Spinal cord (tissue), 10 donors: ENCODE data around the gene ARHGAP22. TPM values are rescaled to one million over a fixed set of nuclear protein-coding genes. Genes with fewer than 3 reads are reported as not detected.

Source experiments
- DNase-seq, 6 donors: peaks; one replicate each; pipeline versions ENCODE4 v3.0.0 to v3.0.0-alpha.2; 2013 to 2015; ENCODE audit warnings: low spot score in 6 of 6, low read depth in 4 of 6
- H3K27ac ChIP-seq: one replicate; pipeline ENCODE4 v1.5.1; 2013; ENCODE audit warnings: low read depth, low read length, control low read depth
- H3K27me3 ChIP-seq: one replicate; pipeline ENCODE4 v1.6.1; 2013; ENCODE audit warnings: low read length; ENCODE audit not compliant: control insufficient read depth, insufficient read depth
- H3K36me3 ChIP-seq: one replicate; pipeline ENCODE4 v1.6.1; 2013; ENCODE audit warnings: low read length; ENCODE audit not compliant: control insufficient read depth, insufficient read depth
- H3K4me1 ChIP-seq: one replicate; pipeline ENCODE4 v1.6.1; 2013; ENCODE audit warnings: low read length; ENCODE audit not compliant: control insufficient read depth, insufficient read depth
- H3K4me3 ChIP-seq: one replicate; pipeline ENCODE4 v1.5.1; 2013; ENCODE audit warnings: low read depth, low read length, control low read depth
- H3K9me3 ChIP-seq: one replicate; pipeline ENCODE4 v1.6.1; 2013; ENCODE audit warnings: low read length; ENCODE audit not compliant: control insufficient read depth, insufficient read depth
- WGBS: methylation state at CpG from one replicate; pipeline ENCODE4 v1.1.5; 2013; ENCODE audit warnings: missing lambda C conversion rate; ENCODE audit not compliant: insufficient coverage; 5-methylcytosine and 5-hydroxymethylcytosine counted together
- polyA plus RNA-seq, 2 donors: library from polyadenylated mRNA; unstranded; fragments of 120-200 nt; gene quantifications; one replicate each; pipeline ENCODE4 v1.2.1, GENCODE V29; 2013; ENCODE audit not compliant: insufficient read length in 2 of 2
- total RNA-seq, 2 donors: library from RNA; depleted of rRNA in 1 of 2; stranded (reverse); fragments of 120-200 nt in 1 of 2; fragments of >200 nt in 1 of 2; gene quantifications; one replicate each; pipeline versions ENCODE4 v1.2.3 to v1.2.4, GENCODE V29; 2013 to 2014
- donor health status: healthy.

Gene ARHGAP22
- total and polyA plus RNA-seq, 4 donors, result 6.2 to 13.2 (median 11.9) TPM

DNA sequence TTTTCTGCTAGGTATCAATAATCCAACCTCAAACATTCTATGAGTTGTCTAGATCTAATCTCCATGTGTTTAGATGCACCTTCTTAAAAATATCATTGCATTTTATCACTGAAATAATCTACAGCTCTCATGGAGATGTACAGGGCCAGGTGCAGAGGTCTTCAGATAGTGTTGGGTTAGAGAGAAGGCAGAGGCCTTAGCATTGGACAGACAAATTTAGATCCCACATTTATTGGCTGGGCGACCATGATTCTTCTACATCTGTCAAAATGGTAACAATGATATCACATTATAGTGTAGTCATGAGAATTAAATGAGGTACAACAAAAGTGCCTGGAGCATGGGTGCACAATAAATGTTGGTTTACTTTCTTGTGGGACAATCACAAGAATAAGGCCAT, 3.1 kb downstream of the ARHGAP22 start:
- Histone ChIP-seq H3K4me1 (peaks cover 45% of the 10 kb centered on the region), H3K9me3 (no peaks in the 10 kb centered on the region), H3K27ac (no peak overlapping the region), H3K36me3 (no peaks in the 10 kb centered on the region), H3K4me3 (no peak overlapping the region), H3K27me3 (peaks cover 8% of the 10 kb centered on the region)
- DNase-seq, result no peak
- no CpG with 5 or more reads among the region's 1 CpG for WGBS

DNA sequence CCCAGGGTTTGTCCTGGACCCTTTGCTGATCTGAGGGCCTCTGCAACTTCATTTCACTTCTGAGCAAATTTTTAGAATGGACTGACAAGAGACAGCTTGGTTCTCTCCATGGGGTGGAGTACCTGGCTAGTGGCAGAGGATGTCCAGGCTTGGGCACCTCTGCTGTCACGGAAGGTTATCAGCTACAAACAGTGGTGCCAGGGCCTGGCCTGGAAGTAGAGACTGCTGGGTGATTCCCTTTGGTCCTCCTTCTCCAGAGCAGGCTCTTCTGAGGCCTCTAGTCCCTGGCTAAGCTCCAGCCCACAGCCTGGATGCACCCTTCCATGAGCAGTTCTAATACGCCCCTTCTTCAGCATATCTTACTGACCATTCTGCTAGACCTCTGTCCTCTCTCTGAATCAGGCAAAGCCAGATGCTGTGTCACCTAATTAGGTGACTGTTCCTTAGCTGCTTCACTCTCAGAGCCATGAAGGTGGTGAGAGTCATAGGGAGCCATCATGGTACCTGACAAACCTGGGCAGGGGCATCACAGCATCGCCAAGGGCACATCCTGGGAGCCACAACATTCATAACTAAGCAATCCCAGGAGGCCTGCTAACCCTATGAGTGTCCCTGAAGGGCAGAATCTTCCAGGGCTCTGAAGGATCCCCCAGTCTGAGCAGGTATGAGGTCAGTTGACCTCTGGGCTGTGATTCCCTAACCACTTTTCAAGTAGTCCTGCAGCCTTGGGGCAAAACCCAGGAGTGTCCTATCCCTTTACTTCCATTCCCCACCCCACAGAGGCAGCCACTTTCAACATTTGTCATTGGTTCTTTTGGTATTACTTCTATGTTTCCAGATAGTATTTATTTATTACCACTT, 4.0 kb downstream of the ARHGAP22 start:
- no peak overlapping the region for H3K27ac ChIP-seq
- DNase-seq, result no peak

DNA sequence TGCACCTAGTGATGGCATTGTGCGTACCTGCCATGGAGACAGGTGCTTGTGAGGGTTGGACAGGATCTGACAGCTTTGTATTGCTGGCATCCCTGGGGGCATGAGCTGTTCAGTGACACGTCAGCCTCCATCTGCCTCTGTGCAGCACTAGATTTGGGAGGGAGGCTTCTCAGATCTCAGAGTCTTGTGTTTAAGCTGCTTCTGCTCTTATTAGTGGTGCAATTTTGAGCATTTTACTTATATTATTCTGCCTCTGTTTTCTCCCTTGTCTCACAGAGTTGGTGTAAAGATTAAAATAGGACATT, 5.1 kb downstream of the ARHGAP22 start:
- no peaks in the 10 kb centered on the region for H3K9me3 ChIP-seq
- no peaks in the 10 kb centered on the region for H3K36me3 ChIP-seq
- WGBS, result 70% methylated on average over 2 of the region's 2 CpGs
- peaks cover 7% of the 10 kb centered on the region for H3K27me3 ChIP-seq
- no peak overlapping the region for H3K27ac ChIP-seq
- peak in 1 of 6 donors; percentile 28 for DNase-seq
- H3K4me3 ChIP-seq, result no peak overlapping the region
- peaks cover 41% of the 10 kb centered on the region for H3K4me1 ChIP-seq

More for the DNA sequence above, 4.0 kb downstream of the ARHGAP22 start:
- no peaks in the 10 kb centered on the region for H3K36me3 ChIP-seq
- H3K4me1 ChIP-seq, result peaks cover 47% of the 10 kb centered on the region
- no peaks in the 10 kb centered on the region for H3K9me3 ChIP-seq
- peaks cover 8% of the 10 kb centered on the region for H3K27me3 ChIP-seq
- whole genome bisulfite sequencing, result 100% methylated on average over 3 of the region's 3 CpGs
- no peak overlapping the region for H3K4me3 ChIP-seq

DNA sequence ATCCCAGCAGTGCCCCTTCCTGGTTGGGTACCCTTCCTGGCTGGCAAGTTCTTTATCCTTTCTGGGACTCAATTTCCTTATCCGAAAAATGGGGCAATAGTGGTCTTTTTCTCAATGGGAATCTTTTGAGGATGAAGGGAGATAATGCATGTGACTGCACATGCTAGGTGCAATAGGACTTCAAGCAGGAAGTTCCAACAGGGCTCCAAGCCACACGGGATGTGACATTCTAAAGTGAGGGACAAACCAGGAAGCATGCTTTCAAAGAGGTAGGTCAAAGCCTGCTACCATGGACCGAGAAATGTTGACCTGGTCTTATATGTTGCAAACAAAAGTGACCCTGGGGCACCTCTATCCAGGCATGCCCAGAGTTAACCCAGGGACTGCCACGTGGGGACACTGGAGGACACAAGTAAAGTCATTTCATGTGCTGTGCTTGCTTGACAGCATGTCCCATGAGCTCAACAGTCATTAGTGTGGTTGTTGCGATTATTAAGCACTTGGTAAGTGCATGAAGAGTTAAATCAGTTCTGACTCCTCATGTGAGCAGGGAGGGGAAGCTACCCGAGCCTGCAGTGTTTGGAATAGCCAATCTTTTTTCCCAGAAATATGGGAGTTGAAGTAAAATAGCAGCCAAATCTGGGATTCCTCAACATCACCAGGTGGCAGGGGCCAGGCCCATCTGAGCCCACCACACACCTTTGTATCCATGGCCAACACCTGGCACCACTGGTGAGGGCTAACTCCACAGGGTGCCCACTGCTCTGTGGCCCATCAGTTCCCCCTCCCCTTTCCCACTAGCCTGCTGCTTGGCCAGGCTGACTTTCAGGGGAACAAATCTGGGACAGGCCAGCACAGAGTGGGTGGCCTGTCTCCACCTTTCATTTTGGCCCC, 5.7 kb downstream of the ARHGAP22 start:
- Histone ChIP-seq H3K4me3 (no peak overlapping the region), H3K27ac (peak overlapping the region; percentile 29), H3K4me1 (peaks cover 35% of the 10 kb centered on the region), H3K36me3 (no peaks in the 10 kb centered on the region), H3K27me3 (peaks cover 1% of the 10 kb centered on the region), H3K9me3 (no peaks in the 10 kb centered on the region)
- 69% methylated on average over 6 of the region's 6 CpGs for WGBS
- DNase-seq, result no peak

DNA sequence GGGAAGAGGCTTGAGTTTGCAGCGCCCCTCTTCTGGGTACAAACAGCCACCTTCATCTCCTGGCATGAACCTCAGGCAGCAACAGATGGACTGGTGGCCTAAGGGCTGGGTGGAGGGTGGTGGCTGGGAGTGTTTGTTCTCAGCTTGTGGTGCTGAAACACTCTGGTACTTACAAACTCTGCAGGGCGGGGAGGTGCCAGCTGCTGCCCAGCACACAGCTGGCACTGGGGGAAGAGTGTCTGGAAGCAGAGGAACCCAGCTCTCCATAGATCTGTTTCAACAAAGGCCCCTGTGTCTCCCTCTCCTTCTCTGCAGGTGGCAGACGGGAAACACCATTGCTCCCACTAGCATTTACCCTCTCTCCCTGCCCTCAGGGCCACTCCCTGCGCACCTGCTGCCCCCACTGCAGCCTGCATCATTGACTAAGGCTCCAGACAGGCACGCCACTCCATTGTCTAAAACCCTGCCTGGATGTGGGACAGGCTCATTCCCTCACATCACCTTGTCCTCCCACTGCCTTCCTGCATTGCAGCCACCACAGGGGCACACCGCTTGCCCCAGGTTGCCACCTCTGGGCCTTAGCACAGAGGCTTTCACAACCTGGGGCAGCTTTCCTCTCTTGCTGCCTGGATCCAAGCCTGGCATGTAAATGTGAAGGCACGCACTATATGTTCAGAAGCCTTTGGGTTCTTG, 6.5 kb downstream of the ARHGAP22 start:
- WGBS, result 79% methylated on average over 6 of the region's 7 CpGs
- DNase-seq, result peak in 2 of 6 donors; percentile 45 to 61
- H3K36me3 ChIP-seq, result no peaks in the 10 kb centered on the region
- H3K27me3 ChIP-seq, result no peaks in the 10 kb centered on the region
- H3K4me1 ChIP-seq, result peaks cover 29% of the 10 kb centered on the region
- peak overlapping the region; percentile 29 for H3K27ac ChIP-seq
- H3K4me3 ChIP-seq, result no peak overlapping the region
- H3K9me3 ChIP-seq, result no peaks in the 10 kb centered on the region

DNA sequence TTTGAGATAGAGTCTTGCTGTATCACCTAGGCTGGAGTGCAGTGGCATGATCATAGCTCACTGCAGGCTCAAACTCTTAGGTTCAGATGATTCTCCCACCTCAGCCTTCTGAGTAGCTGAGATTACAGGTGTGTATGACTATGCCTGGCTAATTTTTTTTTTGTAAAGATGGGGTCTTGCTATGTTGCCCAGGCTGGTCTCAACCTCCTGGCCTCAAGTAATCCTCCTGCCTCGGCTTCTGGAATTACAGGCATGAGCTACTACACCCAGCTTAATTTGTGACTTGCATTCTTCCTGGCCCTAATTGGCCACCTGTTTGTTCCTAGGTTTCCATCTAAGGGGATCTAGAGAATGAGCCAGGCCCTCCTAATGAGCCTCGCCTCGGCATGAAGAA, 9.3 kb downstream of the ARHGAP22 start:
- DNase-seq, result no peak
- H3K27ac ChIP-seq, result no peak overlapping the region
- H3K4me3 ChIP-seq, result no peak overlapping the region
- whole genome bisulfite sequencing, result no CpG with 5 or more reads among the region's 3 CpGs
- H3K9me3 ChIP-seq, result no peaks in the 10 kb centered on the region
- H3K4me1 ChIP-seq, result peaks cover 29% of the 10 kb centered on the region
- H3K27me3 ChIP-seq, result no peaks in the 10 kb centered on the region
- H3K36me3 ChIP-seq, result no peaks in the 10 kb centered on the region

DNA sequence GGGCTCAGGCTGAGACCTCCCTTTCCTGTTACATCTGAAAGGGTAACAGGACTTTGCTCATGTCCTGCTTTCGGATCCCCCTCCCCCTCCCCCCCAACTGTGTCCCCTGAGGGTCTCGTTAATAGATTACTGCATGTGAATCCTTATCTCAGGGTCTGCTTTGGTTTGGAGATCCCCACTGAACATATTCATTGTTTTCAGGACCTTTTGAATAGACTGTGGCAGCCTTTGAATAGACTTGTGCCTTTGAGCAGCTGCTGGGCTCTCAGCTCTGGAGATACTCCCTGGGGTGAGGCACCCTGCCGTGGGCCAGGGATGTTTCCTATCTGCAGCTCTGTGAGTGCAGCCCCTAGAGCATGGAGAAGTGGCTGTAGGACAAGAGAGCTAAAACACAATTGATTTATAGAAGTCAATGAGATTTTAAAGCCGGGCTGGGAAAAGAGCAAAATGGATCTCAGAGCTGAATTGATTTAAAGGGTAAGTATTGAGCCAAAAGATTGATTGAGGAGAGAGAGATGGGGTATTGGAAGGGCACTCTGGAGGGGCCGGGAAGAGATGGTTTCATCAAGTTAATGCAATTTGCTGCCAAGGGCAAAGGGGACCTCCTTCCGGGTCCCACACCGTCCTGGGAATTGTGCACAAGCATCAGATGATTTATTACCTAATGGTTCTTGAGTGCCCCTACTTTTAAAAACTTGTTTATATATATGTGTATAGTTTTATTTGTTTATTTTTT, 9.9 kb downstream of the ARHGAP22 start:
- Histone ChIP-seq H3K27ac (no peak overlapping the region), H3K9me3 (no peaks in the 10 kb centered on the region), H3K27me3 (no peaks in the 10 kb centered on the region), H3K4me1 (peaks cover 29% of the 10 kb centered on the region), H3K36me3 (no peaks in the 10 kb centered on the region), H3K4me3 (no peak overlapping the region)
- peak in 1 of 6 donors; percentile 33 for DNase-seq
- 8% methylated on average over 2 of the region's 7 CpGs for WGBS

DNA sequence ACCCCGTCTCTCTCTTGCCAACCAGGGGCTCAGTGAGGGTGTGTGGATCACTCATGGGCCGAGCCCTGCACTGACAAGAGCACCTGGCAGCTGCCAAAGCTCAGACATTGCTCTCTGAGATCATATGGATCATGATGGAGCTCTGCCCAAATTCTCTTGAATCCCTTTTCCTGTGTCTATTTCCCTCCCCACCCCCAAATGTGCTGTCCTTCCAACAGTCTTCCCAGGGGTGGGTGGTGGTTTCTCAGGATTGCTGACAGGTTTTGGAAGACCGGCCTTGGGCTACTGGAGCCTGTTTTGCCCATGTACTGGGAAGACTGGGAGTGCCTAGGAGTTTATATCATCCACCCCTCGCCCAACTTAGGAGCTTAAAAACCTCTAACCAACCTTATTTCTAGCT, 10.5 kb downstream of the ARHGAP22 start:
- no peak overlapping the region for H3K27ac ChIP-seq

DNA sequence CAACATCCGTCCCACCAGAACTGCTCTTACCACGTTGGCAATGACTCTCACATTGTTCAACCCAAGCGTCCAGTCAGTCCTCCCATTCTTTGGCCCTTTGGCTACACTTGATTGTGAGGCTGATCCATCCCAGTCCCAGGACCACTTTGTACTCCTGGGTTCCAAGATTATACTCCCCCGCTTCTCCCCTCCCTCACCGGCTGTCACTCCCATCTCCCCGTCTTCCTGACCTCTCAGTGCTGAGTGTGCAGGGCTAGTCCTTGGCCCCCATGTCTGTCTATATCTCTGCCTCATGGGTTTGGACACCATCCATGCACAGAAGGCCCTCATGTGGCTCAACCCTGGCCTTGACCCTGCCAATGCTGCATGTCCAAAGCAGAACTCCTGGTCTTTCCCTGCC, 12.5 kb downstream of the ARHGAP22 start:
- Histone ChIP-seq H3K27me3 (no peaks in the 10 kb centered on the region), H3K36me3 (no peaks in the 10 kb centered on the region), H3K27ac (no peak overlapping the region), H3K4me1 (peaks cover 5% of the 10 kb centered on the region), H3K4me3 (no peak overlapping the region), H3K9me3 (no peaks in the 10 kb centered on the region)
- no peak for DNase-seq
- WGBS, result 98% methylated on average over 6 of the region's 6 CpGs

More for the DNA sequence above, 10.5 kb downstream of the ARHGAP22 start:
- peaks cover 24% of the 10 kb centered on the region for H3K4me1 ChIP-seq
- H3K27me3 ChIP-seq, result no peaks in the 10 kb centered on the region
- no peaks in the 10 kb centered on the region for H3K9me3 ChIP-seq
- no peaks in the 10 kb centered on the region for H3K36me3 ChIP-seq
- 92% methylated on average over 2 of the region's 4 CpGs for WGBS
- DNase-seq, result no peak
- no peak overlapping the region for H3K4me3 ChIP-seq
